Esophagus muscularis mucosa (tissue), 4 donors: Measurements from ENCODE around the gene MS4A13. TPM values are rescaled to one million over a fixed set of nuclear protein-coding genes. Genes with fewer than 3 reads are reported as not detected.

Experiments used
- DNase-seq: peaks from one replicate; pipeline ENCODE4 v3.0.0-alpha.2; 2017; ENCODE audit errors: extremely low spot score
- H3K27ac ChIP-seq, 4 donors: fragments of 200-600 bp; sonication (generic); replicated peaks in 1 of 4; 1 replicate in 3 of 4; 2 replicates in 1 of 4; pipeline ENCODE4 v1.5.1; 2016 to 2019; ENCODE audit warnings: mild to moderate bottlenecking in 1 of 4
- H3K27me3 ChIP-seq, 4 donors: fragments of 200-600 bp; sonication (generic); one replicate each; pipeline versions ENCODE4 v1.5.1 to v1.6.0; 2016 to 2019
- H3K36me3 ChIP-seq, 4 donors: fragments of 200-600 bp; sonication (generic); one replicate each; pipeline ENCODE4 v1.5.1; 2016 to 2019
- H3K4me1 ChIP-seq, 4 donors: fragments of 200-600 bp; sonication (generic); one replicate each; pipeline ENCODE4 v1.5.1; 2016 to 2019
- H3K4me3 ChIP-seq, 4 donors: fragments of 200-600 bp; sonication (generic); 1 replicate in 2 of 4; 2 replicates in 2 of 4; pipeline ENCODE4 v1.5.1; 2016 to 2019; ENCODE audit warnings: mild to moderate bottlenecking in 4 of 4, moderate library complexity in 1 of 4
- H3K9me3 ChIP-seq, 4 donors: fragments of 200-600 bp; sonication (generic); 1 replicate in 3 of 4; 2 replicates in 1 of 4; pipeline ENCODE4 v1.5.1; 2016 to 2019
- CTCF ChIP-seq, 3 experiments: fragments of 200-600 bp in 2 of 3; fragments of 450-650 bp in 1 of 3; sonication (generic) in 2 of 3; IDR thresholded peaks; one replicate each; pipeline ENCODE4 v1.5.1; 2017 to 2019; ENCODE audit warnings: antibody characterized with exemption in 3 of 3, mild to moderate bottlenecking in 2 of 3, moderate library complexity in 1 of 3
- EP300 ChIP-seq: sonication (generic); formaldehyde crosslinking; IDR thresholded peaks from one replicate; pipeline ENCODE4 v1.6.1; 2017; ENCODE audit warnings: antibody characterized with exemption
- POLR2A ChIP-seq: fragments of 450-650 bp; IDR thresholded peaks from one replicate; pipeline ENCODE4 v1.6.1; 2017; ENCODE audit warnings: antibody characterized with exemption, moderate library complexity, mild to moderate bottlenecking, low read depth
- POLR2AphosphoS5 ChIP-seq, 2 donors: sonication (generic); formaldehyde crosslinking; IDR thresholded peaks; one replicate each; pipeline ENCODE4 v1.6.1; 2017; ENCODE audit warnings: antibody characterized with exemption in 2 of 2
- WGBS: methylation state at CpG from one replicate; pipeline ENCODE4 v1.1.5; 2018; 5-methylcytosine and 5-hydroxymethylcytosine counted together
- intact Hi-C: fragments of 100-400 bp; cut with DNase I; formaldehyde crosslinking; loops from one replicate; pipeline ENCODE4 v1.15.1; 2023
- total RNA-seq, 4 donors: library from RNA; depleted of rRNA; stranded (reverse); fragments of >200 nt; gene quantifications; one replicate each; pipeline versions ENCODE4 v1.1.0 to v1.2.1, GENCODE V29; 2016

Gene MS4A13
- not detected for total RNA-seq

GRCh38 chr11:60515144-60515855, at the start of gene MS4A13:
Gene MS4A13 (plus strand): TSS chr11:60515392. CDS start chr11:60518084, 2,692 bp downstream.
- Histone ChIP-seq H3K4me3 (no peak within 1 kb of the TSS), H3K9me3 (peaks cover 0 to 2% (median 0%) of the 10 kb centered on the region in 4 donors), H3K27ac (no peak within 1 kb of the TSS), H3K36me3 (no peaks in the 10 kb centered on the region), H3K27me3 (no peaks in the 10 kb centered on the region), H3K4me1 (peaks cover 0 to 2% (median 0%) of the 10 kb centered on the region in 4 donors)
- intact Hi-C loops, result no loop called here
- DNase-seq, result no peak
- no peak for TF ChIP-seq POLR2A
- TF ChIP-seq EP300, result no peak
- no peak for TF ChIP-seq POLR2AphosphoS5 (IDR thresholded peaks at IDR 0.05)
- TF ChIP-seq CTCF (IDR thresholded peaks at IDR 0.05), result no peak
- WGBS, result 91% methylated on average over 29 of the region's 29 CpGs

DNA sequence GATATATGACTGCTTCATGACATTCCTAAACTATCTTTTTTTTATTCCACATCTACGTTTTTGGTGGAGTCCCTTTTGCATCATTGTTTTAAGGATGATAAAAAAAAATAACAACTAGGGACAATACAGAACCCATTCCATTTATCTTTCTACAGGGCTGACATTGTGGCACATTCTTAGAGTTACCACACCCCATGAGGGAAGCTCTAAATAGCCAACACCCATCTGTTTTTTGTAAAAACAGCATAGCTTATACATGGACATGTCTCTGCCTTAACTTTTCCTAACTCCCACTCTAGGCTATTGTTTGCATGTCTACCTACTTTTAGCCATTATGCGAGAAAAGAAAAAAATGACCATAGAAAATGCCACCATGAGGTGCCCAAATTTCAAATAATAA, 46.4 kb upstream of the MS4A13 start:
- no peaks in the 10 kb centered on the region for H3K27me3 ChIP-seq
- no peaks in the 10 kb centered on the region for H3K9me3 ChIP-seq
- no peaks in the 10 kb centered on the region for H3K4me1 ChIP-seq
- intact Hi-C loops, result no loop called here
- H3K4me3 ChIP-seq, result no peak overlapping the region
- TF ChIP-seq POLR2AphosphoS5 (IDR thresholded peaks at IDR 0.05) (no peak), POLR2A (no peak), CTCF (IDR thresholded peaks at IDR 0.05) (no peak), EP300 (no peak)
- no peak for DNase-seq
- WGBS, result 72% methylated on average over 2 of the region's 2 CpGs
- no peaks in the 10 kb centered on the region for H3K36me3 ChIP-seq
- H3K27ac ChIP-seq, result no peak overlapping the region

- Histone ChIP-seq H3K9me3 (peaks cover 0 to 2% (median 0%) of the 10 kb centered on the region in 4 donors), H3K36me3 (no peaks in the 10 kb centered on the region), H3K27me3 (no peaks in the 10 kb centered on the region), H3K4me3 (no peak overlapping the region), H3K27ac (no peak overlapping the region), H3K4me1 (no peaks in the 10 kb centered on the region)
- intact Hi-C loops, result no loop called here
- WGBS, result 54% methylated on average over 2 of the region's 2 CpGs
- TF ChIP-seq POLR2AphosphoS5 (IDR thresholded peaks at IDR 0.05) (no peak), EP300 (no peak), POLR2A (no peak), CTCF (IDR thresholded peaks at IDR 0.05) (no peak)
- DNase-seq, result no peak
These were observed 45.5 kb upstream of the MS4A13 start for GRCh38 chr11:60469723-60470122.

GRCh38 chr11:60477035-60477445, 38.2 kb upstream of the MS4A13 start:
- intact Hi-C loops, result no loop called here

More at GRCh38 chr11:60477035-60477445, 38.2 kb upstream of the MS4A13 start:
- Histone ChIP-seq H3K27ac (no peak overlapping the region), H3K36me3 (no peaks in the 10 kb centered on the region), H3K27me3 (no peaks in the 10 kb centered on the region), H3K4me1 (no peaks in the 10 kb centered on the region), H3K9me3 (peaks cover 0 to 2% (median 0%) of the 10 kb centered on the region in 4 donors), H3K4me3 (no peak overlapping the region)
- WGBS, result 61% methylated on average over 6 of the region's 6 CpGs
- TF ChIP-seq EP300 (no peak), POLR2A (no peak), POLR2AphosphoS5 (IDR thresholded peaks at IDR 0.05) (no peak), CTCF (IDR thresholded peaks at IDR 0.05) (no peak)
- no peak for DNase-seq
